CD1c-positive myeloid dendritic cell (primary cell): ENCODE measurements around the gene MRPL33.

ENCODE experiments used
- DNase-seq: peaks from one replicate; pipeline ENCODE4 v3.0.0-alpha.2; 2016; ENCODE audit errors: extremely low spot score

MRPL33 gene

DNA sequence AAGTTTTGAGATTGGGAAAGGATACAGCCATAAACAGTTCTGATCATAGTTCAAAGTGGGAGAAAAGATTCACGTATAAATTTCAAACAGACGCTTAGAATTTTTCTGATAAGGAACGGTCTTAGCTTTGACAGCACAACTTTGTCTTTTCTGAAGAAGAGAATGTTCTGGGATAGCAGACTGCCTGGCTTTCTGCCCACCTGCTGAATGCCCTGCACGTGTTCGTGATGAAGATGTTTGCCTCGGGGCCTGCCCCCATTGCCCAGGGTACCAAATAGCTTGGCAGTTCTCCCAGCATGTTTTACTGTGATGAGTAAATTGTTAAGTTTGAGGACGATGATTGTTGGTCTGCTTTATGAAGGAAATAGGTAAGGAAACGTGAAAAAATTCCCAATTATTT, 4.6 kb downstream of the MRPL33 start:
- no peak for DNase-seq

DNA sequence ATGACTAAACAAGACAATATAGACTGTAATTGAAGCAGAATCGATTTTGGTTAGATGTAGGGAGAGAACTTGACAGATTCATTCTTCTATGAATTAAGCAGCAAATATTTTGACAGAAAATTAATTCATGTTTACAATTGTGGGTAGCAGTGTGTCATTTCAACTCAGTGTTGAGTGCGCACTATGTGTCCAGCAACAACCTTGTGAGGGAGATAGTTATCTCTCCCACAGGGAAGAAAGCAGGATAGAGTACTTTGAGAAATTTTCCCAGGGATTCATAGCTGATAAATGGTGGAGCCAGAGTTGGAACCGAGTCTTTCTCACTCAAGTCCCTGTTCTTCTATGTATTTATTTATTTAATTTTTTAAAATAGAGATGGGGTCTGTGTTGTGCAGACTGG, 5.2 kb downstream of the MRPL33 start:
- DNase-seq, result no peak

DNA sequence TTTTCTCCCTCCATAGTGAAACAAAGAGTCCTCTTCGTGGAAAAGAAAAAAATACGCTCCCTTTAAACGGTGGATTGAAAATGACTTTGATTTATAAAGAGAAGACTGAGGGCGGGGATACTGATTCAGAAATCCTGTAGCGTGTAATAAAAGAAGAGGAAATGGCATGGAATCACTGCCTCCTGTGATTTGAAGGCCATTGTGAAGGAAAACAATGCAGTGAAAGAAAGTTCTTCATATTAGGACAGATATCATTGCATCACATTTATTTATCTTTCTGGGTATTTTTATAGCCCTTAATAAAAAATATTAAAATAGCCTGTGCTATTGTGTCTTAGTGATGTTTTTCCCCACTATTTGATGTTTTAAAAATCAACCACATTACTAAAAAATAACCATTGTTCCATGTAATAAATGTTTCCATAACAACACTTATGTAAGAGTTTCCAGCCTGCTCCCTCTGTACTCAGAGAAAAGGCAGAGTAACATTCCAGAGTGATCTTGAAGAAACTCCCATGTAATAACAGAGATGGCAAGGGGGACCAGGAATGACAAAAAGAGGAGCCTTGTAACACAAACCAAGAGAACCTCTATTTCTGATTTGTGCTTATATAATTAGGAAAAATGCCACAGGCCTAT, 8.0 kb downstream of the MRPL33 start:
- DNase-seq, result no peak

DNA sequence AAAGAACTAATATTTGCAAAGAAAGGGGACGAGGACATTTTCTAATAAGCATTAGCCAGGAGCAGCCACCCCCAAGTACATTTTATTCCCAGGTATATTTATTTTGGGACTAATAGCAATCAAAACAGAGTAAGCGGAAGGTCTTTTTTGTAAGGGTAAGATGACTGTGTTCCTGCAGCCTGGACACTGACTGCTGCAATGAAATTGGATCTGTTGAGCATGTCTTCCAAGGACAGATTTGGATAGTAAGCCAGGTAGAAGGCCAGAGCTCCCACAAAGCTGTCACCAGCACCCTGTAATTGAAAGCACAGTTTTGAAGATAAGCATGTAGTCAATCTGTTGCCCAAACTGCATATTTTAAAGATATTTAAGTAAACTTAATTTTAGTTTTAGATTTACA, 10.0 kb downstream of the MRPL33 start:
- DNase-seq, result no peak

DNA sequence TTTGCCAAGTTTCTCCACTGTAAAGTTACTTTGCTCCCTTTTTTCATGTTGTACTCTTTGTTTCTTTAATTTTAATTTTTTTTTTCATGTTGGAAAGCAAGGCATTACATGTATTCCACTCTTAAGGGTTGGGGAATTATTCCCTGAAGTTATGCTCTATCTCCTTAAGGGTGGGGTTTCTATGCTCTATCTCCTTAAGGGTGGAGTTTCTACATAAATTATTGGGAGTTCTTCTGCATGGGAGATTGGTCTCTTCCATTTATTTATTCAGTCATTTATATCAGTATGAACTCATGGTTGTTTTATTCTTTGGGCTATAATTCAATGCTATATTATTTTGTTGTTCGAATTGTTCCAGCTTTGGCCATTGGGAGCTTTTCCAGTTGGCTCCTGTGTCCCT, 11.2 kb downstream of the MRPL33 start:
- no peak for DNase-seq

DNA sequence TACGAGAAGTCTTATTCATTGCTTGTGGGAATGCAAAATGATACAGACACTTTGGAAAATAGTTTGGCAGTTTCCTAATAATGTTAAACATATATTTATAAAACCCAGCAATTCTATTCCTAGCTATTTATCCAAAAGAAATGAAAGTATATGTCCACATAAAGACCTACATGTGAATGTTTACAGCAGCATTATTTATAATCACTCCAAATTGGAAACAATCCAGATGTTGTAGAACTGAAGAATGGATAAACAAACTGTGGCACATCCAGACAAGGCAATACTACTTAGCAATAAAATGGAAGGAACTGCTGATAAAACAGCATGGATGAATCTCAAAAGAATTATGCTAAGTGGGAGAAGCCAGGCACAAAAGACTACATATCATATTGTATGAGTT, 19.3 kb downstream of the MRPL33 start:
- no peak for DNase-seq

DNA sequence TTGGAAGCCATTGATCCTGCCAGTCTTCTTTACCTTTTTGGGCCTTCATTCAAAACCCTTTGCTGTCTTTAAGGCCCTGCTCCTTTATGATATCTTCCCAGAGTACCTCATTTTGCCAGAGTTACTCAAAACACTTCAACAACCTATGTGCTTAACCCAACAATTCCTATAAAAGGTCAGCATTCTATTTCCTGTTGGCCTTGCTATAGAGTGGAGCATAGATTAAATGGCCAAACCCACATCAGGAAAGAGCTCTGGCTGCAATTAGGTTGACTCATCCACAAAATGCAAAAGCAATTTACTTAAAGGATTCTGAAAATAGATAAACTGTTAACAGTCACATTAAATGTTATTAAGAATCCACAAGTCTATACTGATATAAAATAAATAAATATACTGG, 21.2 kb downstream of the MRPL33 start:
- no peak for DNase-seq

DNA sequence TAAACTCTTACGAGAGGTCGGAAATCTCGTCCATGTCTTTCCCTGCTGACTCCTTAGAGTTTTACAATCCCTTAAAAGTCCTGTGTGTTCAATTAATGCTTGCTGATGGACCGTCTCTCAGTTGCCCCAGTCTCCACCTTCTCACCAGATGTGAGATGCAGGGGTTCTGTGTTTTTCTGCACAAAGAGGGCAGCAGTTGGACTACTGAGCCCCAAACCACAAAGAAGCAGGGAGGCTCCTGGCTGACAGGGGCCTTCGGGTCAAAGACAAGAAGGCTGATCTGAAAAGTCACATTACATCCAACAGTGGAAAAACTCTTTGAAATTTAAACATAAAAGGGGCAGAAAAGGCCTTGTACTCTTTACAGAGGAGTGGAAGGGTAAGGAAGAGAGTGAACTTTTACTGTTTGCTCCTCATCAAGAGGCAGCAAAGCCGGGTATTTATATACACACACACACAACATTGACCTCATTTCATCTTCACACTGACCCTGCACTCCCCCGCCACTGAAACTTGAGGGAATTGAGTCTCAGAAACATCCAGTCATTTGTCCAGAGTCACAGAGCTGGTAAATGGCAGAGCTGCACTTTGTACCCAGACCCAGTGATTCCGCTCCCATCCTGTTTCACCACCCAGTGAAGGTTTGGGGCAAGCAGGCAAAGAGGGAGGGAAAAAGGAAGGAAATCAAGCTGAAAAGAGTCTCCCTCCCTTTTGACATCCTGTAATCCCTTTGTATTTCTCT, 23.7 kb downstream of the MRPL33 start:
- DNase-seq, result no peak

DNA sequence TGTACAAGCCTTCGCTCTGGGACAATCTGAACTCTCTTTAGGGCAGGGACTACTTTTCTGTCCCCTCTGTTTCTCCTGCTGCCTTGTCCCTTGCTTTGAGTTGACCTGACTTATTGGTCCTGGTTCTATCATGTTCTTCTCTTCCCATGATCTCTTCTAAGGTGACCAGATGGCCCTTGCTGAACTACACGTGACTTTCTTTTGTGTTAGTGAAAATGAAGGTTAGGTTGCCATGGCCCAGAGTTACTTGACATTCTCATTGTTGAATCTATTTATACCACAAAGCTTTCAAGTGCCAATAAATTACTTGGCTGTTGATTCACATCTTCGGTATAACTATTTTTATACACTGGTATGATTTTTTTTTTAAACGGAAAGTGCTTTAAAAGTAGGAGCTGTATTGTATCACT, 24.4 kb downstream of the MRPL33 start:
- DNase-seq, result no peak

DNA sequence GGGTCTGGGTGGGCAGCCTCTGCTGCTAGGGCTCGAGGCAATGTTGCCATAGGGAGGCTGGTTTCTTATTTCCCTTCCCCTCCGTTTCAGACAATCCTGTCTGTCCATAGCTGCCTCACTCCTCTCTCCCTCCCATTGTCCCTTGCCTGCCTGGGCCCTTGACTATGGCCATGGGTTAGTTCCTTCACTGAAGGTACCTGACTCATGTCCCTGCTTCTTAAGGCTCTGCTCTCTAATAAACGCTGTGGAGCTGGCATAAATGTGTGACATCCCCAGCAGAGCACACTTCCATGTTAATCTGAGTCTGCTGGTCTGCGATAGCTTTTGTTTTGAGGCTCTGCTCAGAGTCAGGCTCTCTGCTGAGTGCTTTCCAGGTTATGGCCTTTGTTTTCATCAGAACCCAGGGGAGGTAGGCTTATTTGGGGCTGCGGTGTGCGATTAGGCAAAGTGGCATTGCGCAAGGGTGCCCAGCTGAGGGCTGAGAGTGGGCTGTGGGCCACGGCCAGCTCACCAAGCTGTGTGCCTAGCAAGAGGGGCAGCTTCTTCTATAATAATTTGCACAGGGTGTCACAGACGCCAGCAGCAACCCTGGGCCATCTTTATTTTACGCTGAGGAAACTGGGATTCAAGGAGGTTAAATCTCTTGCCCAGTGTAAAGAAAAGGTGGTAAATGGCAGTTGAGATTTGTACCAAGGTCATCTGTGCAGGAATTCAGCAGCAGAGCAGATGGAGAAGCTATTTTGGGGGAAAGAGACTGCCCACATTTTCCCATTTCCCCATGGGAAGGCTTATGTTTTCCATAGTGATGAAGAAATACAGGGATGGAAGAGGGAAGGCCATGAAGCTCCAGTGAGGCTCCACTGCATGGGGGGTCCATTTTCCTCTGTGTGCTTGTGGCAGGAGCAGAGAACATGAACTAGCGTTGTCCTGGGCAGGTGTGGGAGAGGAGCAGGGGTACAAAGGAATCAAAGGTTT, 25.6 kb downstream of the MRPL33 start:
- DNase-seq, result peak; percentile 57

DNA sequence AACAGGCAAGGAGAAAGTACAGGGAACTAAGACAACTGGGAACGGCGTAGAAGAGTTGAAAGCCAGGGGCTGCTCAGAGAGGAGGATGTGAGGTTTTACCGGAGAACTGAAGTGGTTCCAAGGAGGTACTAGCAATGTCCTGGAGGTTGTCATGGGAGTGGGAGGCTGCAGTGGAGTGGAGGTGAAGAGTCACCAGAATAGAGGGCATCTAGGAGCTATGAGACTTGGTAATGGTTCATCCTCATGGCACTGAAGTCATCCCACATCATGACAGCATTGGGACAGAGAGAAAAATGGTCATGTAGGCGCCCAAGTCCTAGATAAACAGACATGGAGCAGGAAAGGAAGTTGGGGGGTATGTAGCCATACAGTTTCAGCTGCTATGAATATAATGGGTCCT, 26.3 kb downstream of the MRPL33 start:
- peak; percentile 61 for DNase-seq

DNA sequence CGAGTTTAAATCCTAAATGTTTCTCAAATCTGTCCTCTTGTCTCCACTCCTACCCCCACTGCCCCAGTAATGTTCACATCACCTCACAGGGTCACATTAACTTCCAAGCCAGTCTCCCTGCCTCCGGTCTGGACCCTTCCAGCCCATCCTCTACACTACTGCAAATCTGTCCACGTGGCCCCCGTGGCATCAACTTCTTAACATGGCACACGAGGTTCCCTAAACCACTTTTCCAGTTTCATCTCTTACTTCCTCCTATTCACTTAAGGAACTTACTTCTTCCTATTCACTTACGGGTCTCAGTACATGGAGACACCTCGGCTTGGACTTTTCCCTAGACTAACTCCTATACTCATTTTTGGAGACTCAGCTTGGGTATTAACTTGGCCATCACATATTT, 27.0 kb downstream of the MRPL33 start:
- DNase-seq, result peak; percentile 78

DNA sequence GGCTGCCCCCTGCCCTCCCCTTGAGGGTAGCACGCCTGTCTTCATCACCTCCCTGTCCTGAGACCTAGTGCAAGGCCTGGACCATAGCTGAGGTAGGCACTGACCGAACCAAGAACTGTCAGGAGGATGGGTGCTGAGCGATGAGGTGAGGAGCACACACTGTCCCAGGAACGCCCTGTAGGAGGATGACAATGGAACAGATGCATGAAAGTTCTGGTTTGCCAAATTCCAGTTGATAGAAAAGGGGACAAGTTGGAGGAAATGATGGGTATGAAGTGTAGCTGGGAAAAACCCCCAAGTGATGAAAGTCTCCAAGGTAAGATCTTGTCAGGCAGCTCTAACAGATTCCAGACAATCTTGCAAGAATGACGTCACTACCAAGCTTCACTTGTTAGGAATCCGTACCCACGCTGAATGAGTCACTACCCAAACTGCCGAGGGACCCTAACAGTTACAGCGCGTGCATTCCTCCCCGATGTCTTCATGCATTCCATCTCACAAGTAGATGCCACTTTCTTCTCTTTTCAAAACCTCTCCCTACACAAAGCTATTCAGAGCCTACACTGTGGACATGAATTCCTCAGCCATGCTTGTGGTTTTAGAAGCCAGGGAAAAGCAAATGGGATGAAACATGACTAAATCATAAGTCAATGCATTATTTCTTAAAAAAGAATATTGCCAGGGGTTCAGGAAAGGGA, 27.6 kb downstream of the MRPL33 start:
- peak; percentile 62 for DNase-seq

DNA sequence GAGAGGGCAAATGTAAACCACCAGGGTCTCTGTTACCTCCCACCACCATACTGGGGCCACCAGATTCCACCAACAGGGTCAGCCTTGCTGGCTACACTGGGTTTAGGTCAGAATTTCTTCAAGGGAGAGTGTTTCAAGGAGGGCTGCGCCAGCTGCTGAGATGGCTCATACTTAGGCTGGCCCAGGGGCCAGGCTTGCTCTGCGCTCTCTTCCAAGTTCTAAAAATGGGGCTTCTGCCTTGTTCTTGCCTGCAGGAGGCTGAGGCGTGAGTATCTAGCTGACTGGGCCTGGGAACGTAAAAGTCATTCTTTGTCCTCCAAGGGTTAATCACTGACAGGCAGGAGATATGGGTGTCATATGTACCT, 28.1 kb downstream of the MRPL33 start:
- no peak for DNase-seq

DNA sequence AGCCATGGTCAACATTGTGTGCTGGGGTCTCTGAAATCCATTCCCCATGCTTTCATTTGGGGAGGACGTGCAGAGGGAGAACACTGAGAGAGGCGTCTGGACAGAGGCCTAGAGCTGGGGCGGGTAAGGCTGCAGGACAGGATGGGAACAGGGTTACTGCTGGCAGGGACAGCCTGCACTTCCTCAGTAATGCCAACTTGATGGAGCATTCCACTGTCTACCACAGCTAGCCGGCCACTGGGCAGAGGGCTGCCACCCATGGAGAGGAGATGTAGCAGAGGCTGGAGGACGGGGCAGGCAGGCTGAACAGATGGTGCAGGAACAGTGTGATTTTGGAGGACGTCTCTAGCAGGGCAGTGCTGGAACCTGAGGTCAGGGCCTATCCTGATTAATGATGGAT, 29.3 kb downstream of the MRPL33 start:
- no peak for DNase-seq

DNA sequence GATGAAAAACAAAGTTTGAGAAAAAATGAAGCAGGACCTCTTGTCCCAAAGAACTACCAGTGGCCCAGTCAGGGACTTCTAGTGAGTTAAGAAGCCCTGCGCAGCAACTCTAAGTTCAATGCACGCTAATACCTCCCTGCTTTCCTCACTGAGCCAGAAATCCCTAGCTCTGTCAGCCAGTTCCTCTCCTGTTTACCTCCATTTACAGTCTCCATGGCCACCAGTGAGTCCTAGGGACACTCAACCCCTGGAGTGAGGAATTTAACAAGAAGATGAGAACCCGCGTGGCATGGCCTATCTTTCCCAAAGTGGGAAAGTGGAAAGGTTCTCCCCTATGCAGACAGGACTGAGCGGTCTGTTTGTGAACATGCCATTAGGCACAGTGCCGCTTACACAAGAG, 31.0 kb downstream of the MRPL33 start:
- DNase-seq, result no peak

DNA sequence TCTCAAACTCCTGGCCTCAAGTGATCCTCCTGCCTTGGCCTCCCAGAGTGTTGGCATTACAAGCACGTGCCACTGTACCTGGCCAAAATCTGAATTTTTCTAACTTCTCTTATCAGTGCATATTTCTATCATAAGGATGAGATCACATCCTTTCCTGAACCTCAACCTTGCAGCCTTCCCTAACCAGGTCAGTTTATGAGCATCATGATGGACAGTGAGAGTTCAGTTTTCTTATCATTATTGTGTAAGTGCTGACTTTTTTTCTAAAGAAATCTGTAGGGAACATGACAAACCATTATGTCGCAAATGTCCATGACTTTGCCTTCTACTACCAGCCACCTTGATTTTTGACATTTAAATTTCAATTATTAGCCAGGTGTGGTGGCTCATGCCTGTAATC, 31.5 kb downstream of the MRPL33 start:
- DNase-seq, result no peak

DNA sequence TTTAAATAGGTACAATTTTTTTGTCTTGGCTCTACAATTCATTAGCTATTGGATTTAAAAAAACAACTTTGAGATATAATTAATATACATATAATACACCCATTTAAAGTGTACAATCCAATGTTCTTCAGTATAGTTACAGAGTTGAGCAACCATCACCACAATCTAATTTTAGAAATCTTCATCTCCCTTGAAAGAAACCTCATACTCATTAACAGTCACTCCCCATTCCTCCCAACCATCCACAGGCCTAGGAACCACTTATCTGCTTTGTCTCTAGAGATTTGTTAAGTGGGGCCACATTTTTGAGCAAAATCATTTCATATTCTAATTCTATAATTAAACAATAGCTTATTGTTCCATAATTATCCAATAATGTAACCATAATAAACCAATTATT, 32.6 kb downstream of the MRPL33 start:
- DNase-seq, result no peak

DNA sequence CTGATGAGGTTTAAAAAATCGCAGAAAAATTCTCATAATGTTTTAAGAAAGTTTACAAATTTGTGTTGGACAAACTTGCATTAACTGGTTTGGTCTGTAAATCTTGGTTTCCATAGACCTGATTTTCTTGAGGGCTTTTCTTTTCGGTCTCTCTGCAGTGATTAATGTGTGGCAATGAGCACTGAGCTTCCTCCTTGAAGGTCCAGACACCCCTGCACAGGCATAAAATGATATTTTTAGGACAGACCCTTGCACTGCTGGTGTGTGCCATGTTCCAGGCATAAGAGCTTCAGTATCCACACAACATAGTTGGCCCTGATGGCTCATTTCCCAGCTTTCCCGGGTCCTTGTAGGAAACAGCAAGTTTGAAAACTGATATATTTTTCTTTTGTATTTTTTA, 33.7 kb downstream of the MRPL33 start:
- no peak for DNase-seq

DNA sequence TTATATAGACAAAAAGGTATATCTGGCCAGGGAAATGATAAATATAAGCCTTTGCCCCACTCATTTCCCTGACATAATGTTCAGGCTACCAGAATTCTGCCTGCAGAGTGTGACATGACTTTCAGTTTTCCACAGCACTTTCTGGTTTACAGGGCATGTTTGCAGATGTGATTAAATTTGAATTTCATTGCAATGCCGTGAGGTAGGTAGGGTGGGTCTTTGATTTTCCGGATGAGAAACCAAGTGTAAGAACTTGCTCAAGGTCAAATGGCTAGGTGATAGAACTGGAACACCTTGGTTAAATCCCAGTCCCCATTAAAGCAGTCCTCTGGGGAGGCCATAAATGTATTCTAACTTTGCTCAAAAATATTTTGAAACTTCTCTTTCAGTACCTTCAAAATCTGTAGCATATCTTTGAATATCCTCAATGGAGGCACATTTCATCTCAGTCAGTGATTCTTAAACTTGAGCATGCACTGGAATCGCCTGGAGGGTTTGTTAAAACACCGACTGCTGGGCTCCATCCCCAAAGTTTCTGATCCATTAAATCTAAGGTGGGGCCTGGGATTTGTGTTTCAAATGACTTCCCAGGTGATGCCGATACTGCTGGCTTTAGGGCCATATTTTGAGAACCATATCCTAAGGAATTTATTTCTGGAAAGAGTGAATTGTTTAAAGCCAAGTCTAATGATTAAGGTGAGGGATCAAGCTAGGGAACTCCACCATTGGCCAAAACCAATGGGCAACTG, 35.0 kb downstream of the MRPL33 start:
- no peak for DNase-seq

DNA sequence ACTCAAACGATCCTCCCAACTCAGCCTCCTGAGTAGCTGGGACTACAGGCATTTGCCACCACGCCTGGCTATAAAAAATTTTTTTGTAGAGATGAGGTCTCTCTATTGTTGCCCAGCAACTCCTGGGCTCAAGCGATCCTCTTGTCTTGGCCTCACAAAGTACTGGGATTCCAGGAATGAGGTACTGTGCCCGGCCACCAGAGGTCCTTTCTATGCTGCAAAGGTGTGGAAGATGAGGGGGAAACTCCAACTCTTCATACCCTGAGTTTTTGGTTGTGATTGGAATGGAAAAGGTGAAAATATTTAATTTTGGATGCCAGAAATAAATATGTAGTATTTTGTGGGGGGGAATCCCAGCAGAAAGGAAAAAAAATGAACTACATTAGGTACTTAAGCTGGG, 36.0 kb downstream of the MRPL33 start:
- no peak for DNase-seq
